ENCODE results near the gene CLRN3. TPM values are rescaled to one million over a fixed set of nuclear protein-coding genes. Genes with fewer than 3 reads are reported as not detected.

Gene CLRN3
- total RNA-seq, 1 experiment from 2014 or later = not detected

GRCh38 chr10:127934383-127934782, 41.6 kb upstream of the CLRN3 start:
- Histone ChIP-seq H3K27ac (no peak overlapping the region), H3K36me3 (ENCODE audit: low read depth) (no peaks in the 10 kb centered on the region), H3F3A (ENCODE audit: insufficient read depth, low read depth) (no peaks in the 10 kb centered on the region; the same call in 1 of the 2 replicates), H3K79me2 (ENCODE audit: low read depth) (no peaks in the 10 kb centered on the region; the same call in 1 of the 2 replicates), H4K20me1 (ENCODE audit: insufficient read depth) (no peaks in the 10 kb centered on the region), H3K4me2 (no peak overlapping the region), H3K4me1 (replicated peaks; ENCODE audit: insufficient read depth) (peaks cover 11% of the 10 kb centered on the region), H3K9me3 (ENCODE audit: insufficient read depth, low read depth) (no peaks in the 10 kb centered on the region), H2AFZ (no peak overlapping the region), H3K27me3 (ENCODE audit: insufficient read depth, low read depth) (no peaks in the 10 kb centered on the region), H3K9me2 (ENCODE audit: insufficient read depth) (no peaks in the 10 kb centered on the region), H3K4me3 (no peak overlapping the region)
- CTCF ChIA-PET = no interaction called here
- TF ChIP-seq EZH2 (IDR thresholded peaks at IDR 0.05; ENCODE audit: low read depth) = no peak
- TF ChIP-seq CTCF (conservative IDR thresholded peaks at IDR 0.05) = no peak
- no TSS peak for BruUV-seq (replicated peaks)
- POLR2A ChIA-PET (ENCODE audit: unreplicated experiment) = no interaction called here
- intact Hi-C loops (cut with micrococcal nuclease; ENCODE audit: unreplicated experiment) = no loop called here
- no peak for DNase-seq

- H2AFZ ChIP-seq = no peak overlapping the region
- H3K9me2 ChIP-seq (ENCODE audit: insufficient read depth) = no peaks in the 10 kb centered on the region
- DNase-seq = no peak
- no peaks in the 10 kb centered on the region for H3K36me3 ChIP-seq (ENCODE audit: low read depth)
- no peaks in the 10 kb centered on the region for H4K20me1 ChIP-seq (ENCODE audit: insufficient read depth)
- H3K4me2 ChIP-seq = no peak overlapping the region
- TF ChIP-seq EZH2 (IDR thresholded peaks at IDR 0.05; ENCODE audit: low read depth) = no peak
- no peak overlapping the region for H3K27ac ChIP-seq
- intact Hi-C loops (cut with micrococcal nuclease; ENCODE audit: unreplicated experiment) = no loop called here
- H3F3A ChIP-seq (ENCODE audit: insufficient read depth, low read depth) = no peaks in the 10 kb centered on the region; the same call in 1 of the 2 replicates
- H3K4me3 ChIP-seq = no peak overlapping the region
- H3K79me2 ChIP-seq (ENCODE audit: low read depth) = no peaks in the 10 kb centered on the region; the same call in 1 of the 2 replicates
- no peaks in the 10 kb centered on the region for H3K9me3 ChIP-seq (ENCODE audit: insufficient read depth, low read depth)
- BruUV-seq (replicated peaks) = no TSS peak
- ChIA-PET CTCF (no interaction called here), POLR2A (ENCODE audit: unreplicated experiment) (no interaction called here)
- peaks cover 11% of the 10 kb centered on the region for H3K4me1 ChIP-seq (replicated peaks; ENCODE audit: insufficient read depth)
- H3K27me3 ChIP-seq (ENCODE audit: insufficient read depth, low read depth) = no peaks in the 10 kb centered on the region
Observed at GRCh38 chr10:127933271-127933670, 40.5 kb upstream of the CLRN3 start.

GRCh38 chr10:127932521-127933270, 40.0 kb upstream of the CLRN3 start:
- ChIA-PET POLR2A (ENCODE audit: unreplicated experiment) (no interaction called here), CTCF (no interaction called here)
- Histone ChIP-seq H3K27me3 (ENCODE audit: insufficient read depth, low read depth) (no peaks in the 10 kb centered on the region), H3K4me1 (replicated peaks; ENCODE audit: insufficient read depth) (peaks cover 11% of the 10 kb centered on the region), H3K9me3 (ENCODE audit: insufficient read depth, low read depth) (no peaks in the 10 kb centered on the region), H3K27ac (no peak overlapping the region), H2AFZ (no peak overlapping the region), H3F3A (ENCODE audit: insufficient read depth, low read depth) (no peaks in the 10 kb centered on the region; the same call in 1 of the 2 replicates), H3K9me2 (ENCODE audit: insufficient read depth) (no peaks in the 10 kb centered on the region), H3K36me3 (ENCODE audit: low read depth) (no peaks in the 10 kb centered on the region), H3K4me2 (no peak overlapping the region), H4K20me1 (ENCODE audit: insufficient read depth) (no peaks in the 10 kb centered on the region), H3K79me2 (ENCODE audit: low read depth) (no peaks in the 10 kb centered on the region; the same call in 1 of the 2 replicates), H3K4me3 (no peak overlapping the region)
- intact Hi-C loops (cut with micrococcal nuclease; ENCODE audit: unreplicated experiment) = no loop called here
- DNase-seq = no peak
- TF ChIP-seq EZH2 (IDR thresholded peaks at IDR 0.05; ENCODE audit: low read depth) (no peak), CTCF (conservative IDR thresholded peaks at IDR 0.05) (no peak)
- no TSS peak for BruUV-seq (replicated peaks)

Data from PC-9 (cell line).